Measurements from ENCODE around the gene NMRK2. TPM values are rescaled to one million over a fixed set of nuclear protein-coding genes. Genes with fewer than 3 reads are reported as not detected.
"Not testable (repeated sequence)": the region's sequence is repeated elsewhere in the genome, so short reads cannot be mapped to it uniquely, and the experiment has no call there.

NMRK2 gene
- total and polyA plus RNA-seq, 4 donors = 0.13 to 1.0 (median 0.26) TPM; not detected in 1

- Histone ChIP-seq H3K4me1 (ENCODE audit: control insufficient read depth in 5 of 5, insufficient read depth in 5 of 5, low read length in 5 of 5) (peaks cover 7 to 19% (median 14%) of the 10 kb centered on the region in 5 donors), H3K27me3 (ENCODE audit: control insufficient read depth in 3 of 3, insufficient read depth in 3 of 3, low read length in 2 of 3) (no peaks in the 10 kb centered on the region), H3K4me3 (no peak overlapping the region), H3K9me3 (ENCODE audit: control insufficient read depth in 4 of 4, insufficient read depth in 3 of 4, low read length in 3 of 4) (no peaks in the 10 kb centered on the region), H3K27ac (ENCODE audit: low read depth in 1 of 2, low read length in 1 of 2) (no peak overlapping the region), H3K9ac (ENCODE audit: insufficient read depth in 1 of 2, low read length in 2 of 2) (no peak overlapping the region), H3K36me3 (ENCODE audit: control insufficient read depth in 4 of 4, insufficient read depth in 4 of 4, low read length in 4 of 4) (peaks cover 20 to 66% (median 26%) of the 10 kb centered on the region in 4 donors)
- ATAC-seq (ENCODE audit: insufficient read depth, low FRiP score) (no peak), DNase-seq (no peak)
- 88 to 91% methylated on average over 59 to 60 of the region's 60 CpGs for WGBS, 2 donors
- no peak for TF ChIP-seq CTCF (IDR thresholded peaks at IDR 0.05; ENCODE audit: control extremely low read depth, extremely low read depth)
These were observed 31.7 kb downstream of the NMRK2 start for GRCh38 chr19:3964256-3965194.

GRCh38 chr19:3966051-3967017 lies 33.5 kb downstream of the NMRK2 start:
- no peaks in the 10 kb centered on the region for H3K27me3 ChIP-seq (ENCODE audit: control insufficient read depth in 3 of 3, insufficient read depth in 3 of 3, low read length in 2 of 3)
- H3K9ac ChIP-seq (ENCODE audit: insufficient read depth in 1 of 2, low read length in 2 of 2) = no peak overlapping the region
- TF ChIP-seq CTCF (IDR thresholded peaks at IDR 0.05; ENCODE audit: control extremely low read depth, extremely low read depth) = no peak
- H3K36me3 ChIP-seq (ENCODE audit: control insufficient read depth in 4 of 4, insufficient read depth in 4 of 4, low read length in 4 of 4) = peaks cover 12 to 51% (median 22%) of the 10 kb centered on the region in 4 donors
- peak overlapping the region; percentile 48 to 94 for H3K27ac ChIP-seq (ENCODE audit: low read depth in 1 of 2, low read length in 1 of 2)
- no peak for ATAC-seq (ENCODE audit: insufficient read depth, low FRiP score)
- WGBS, 2 donors = 86 to 88% methylated on average over 30 of the region's 30 CpGs
- no peak overlapping the region for H3K4me3 ChIP-seq
- no peaks in the 10 kb centered on the region for H3K9me3 ChIP-seq (ENCODE audit: control insufficient read depth in 4 of 4, insufficient read depth in 3 of 4, low read length in 3 of 4)
- no peak for DNase-seq
- peaks cover 7 to 27% (median 19%) of the 10 kb centered on the region in 5 donors for H3K4me1 ChIP-seq (ENCODE audit: control insufficient read depth in 5 of 5, insufficient read depth in 5 of 5, low read length in 5 of 5)

- Histone ChIP-seq H3K36me3 (ENCODE audit: control insufficient read depth in 4 of 4, insufficient read depth in 4 of 4, low read length in 4 of 4) (peaks cover 6 to 41% (median 19%) of the 10 kb centered on the region in 4 donors), H3K9ac (ENCODE audit: insufficient read depth in 1 of 2, low read length in 2 of 2) (peak overlapping the region; percentile 6 to 82), H3K27ac (ENCODE audit: low read depth in 1 of 2, low read length in 1 of 2) (peak overlapping the region; percentile 73 to 94), H3K4me1 (ENCODE audit: control insufficient read depth in 5 of 5, insufficient read depth in 5 of 5, low read length in 5 of 5) (peaks cover 7 to 27% (median 19%) of the 10 kb centered on the region in 5 donors)
- ATAC-seq (ENCODE audit: insufficient read depth, low FRiP score); H3K4me3 ChIP-seq; DNase-seq; H3K9me3 ChIP-seq (ENCODE audit: control insufficient read depth in 4 of 4, insufficient read depth in 3 of 4, low read length in 3 of 4); H3K27me3 ChIP-seq (ENCODE audit: control insufficient read depth in 3 of 3, insufficient read depth in 3 of 3, low read length in 2 of 3): not testable (repeated sequence)
- WGBS, 2 donors = 88 to 89% methylated on average over 12 of the region's 12 CpGs
These were observed 35.1 kb downstream of the NMRK2 start for GRCh38 chr19:3967983-3968382.

Data from lung (tissue), 12 donors.